ENCODE results near the gene WDR48. TPM values are rescaled to one million over a fixed set of nuclear protein-coding genes. Genes with fewer than 3 reads are reported as not detected.
A peak's percentile ranks its signal among the peaks of the same experiment; 100 is the strongest.

Gene WDR48
- total RNA-seq = 10 to 100 TPM; 15.8 to 16.5 TPM

- 1% methylated on average over 37 to 66 of the region's 68 CpGs for WGBS, 2 donors
- Histone ChIP-seq H3K27ac (peak within 1 kb of the TSS; percentile 59 to 87 (median 82)), H3K9me3 (no peaks in the 10 kb centered on the region), H3K36me3 (replicated peaks in 1 of 2; ENCODE audit: insufficient read depth in 1 of 2, low read depth in 2 of 2) (no peaks in the 10 kb centered on the region), H3K27me3 (no peaks in the 10 kb centered on the region), H3K4me3 (peak within 1 kb of the TSS; percentile 67 to 98), H3K4me1 (peaks cover 16% of the 10 kb centered on the region)
- intact Hi-C loops (cut with DNase I) = no loop called here
- TF ChIP-seq POLR2A (IDR thresholded peaks at IDR 0.05) = peak; percentile 78 to 94 (median 93)
- TF ChIP-seq, protein P1, sequence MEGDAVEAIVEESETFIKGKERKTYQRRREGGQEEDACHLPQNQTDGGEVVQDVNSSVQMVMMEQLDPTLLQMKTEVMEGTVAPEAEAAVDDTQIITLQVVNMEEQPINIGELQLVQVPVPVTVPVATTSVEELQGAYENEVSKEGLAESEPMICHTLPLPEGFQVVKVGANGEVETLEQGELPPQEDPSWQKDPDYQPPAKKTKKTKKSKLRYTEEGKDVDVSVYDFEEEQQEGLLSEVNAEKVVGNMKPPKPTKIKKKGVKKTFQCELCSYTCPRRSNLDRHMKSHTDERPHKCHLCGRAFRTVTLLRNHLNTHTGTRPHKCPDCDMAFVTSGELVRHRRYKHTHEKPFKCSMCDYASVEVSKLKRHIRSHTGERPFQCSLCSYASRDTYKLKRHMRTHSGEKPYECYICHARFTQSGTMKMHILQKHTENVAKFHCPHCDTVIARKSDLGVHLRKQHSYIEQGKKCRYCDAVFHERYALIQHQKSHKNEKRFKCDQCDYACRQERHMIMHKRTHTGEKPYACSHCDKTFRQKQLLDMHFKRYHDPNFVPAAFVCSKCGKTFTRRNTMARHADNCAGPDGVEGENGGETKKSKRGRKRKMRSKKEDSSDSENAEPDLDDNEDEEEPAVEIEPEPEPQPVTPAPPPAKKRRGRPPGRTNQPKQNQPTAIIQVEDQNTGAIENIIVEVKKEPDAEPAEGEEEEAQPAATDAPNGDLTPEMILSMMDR (IDR thresholded peaks at IDR 0.05) = no peak
- ATAC-seq = peak; percentile 99
- peak; percentile 94 to 97 (median 96) for DNase-seq
Observed at GRCh38 chr3:39051649-39052561, at the start of gene WDR48, which contains the start of gene SCN11A. WDR48 (plus strand) TSS chr3:39052016; CDS start chr3:39052026, 10 bp downstream. SCN11A (minus strand) TSS chr3:39051944; CDS start chr3:38950362, 101,582 bp downstream.

DNA sequence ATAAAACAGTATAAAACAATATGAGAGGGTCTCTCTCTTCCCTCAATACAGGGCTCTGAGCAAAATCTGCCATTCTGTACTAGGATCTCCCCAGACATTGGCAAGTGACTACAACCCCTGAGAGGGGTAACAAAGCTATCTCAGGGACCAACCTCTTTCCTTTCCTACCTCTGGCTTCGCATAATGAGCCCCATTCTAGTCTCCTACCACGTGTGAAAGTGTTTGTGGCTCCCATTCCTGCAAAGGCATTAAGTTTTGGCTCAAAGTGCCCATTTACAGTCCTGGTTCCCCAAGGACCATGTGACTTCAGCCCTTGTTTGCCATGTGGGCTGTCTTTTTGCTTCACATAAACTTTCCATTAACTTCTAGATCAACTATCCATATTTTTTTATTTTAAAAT is 46.5 kb upstream of the WDR48 start:
- Histone ChIP-seq H3K4me1 (no peaks in the 10 kb centered on the region), H3K9me3 (no peaks in the 10 kb centered on the region), H3K27me3 (no peaks in the 10 kb centered on the region), H3K4me3 (no peak overlapping the region), H3K36me3 (replicated peaks in 1 of 2; ENCODE audit: insufficient read depth in 1 of 2, low read depth in 2 of 2) (no peaks in the 10 kb centered on the region), H3K27ac (peak overlapping the region in 1 of 4 donors; percentile 51)
- intact Hi-C loops (cut with DNase I) = no loop called here
- DNase-seq (no peak), ATAC-seq (no peak)
- TF ChIP-seq POLR2A (IDR thresholded peaks at IDR 0.05) = no peak
- TF ChIP-seq, protein P1 (IDR thresholded peaks at IDR 0.05) = no peak
- WGBS, 2 donors = 50 to 53% methylated on average over 2 of the region's 2 CpGs

DNA sequence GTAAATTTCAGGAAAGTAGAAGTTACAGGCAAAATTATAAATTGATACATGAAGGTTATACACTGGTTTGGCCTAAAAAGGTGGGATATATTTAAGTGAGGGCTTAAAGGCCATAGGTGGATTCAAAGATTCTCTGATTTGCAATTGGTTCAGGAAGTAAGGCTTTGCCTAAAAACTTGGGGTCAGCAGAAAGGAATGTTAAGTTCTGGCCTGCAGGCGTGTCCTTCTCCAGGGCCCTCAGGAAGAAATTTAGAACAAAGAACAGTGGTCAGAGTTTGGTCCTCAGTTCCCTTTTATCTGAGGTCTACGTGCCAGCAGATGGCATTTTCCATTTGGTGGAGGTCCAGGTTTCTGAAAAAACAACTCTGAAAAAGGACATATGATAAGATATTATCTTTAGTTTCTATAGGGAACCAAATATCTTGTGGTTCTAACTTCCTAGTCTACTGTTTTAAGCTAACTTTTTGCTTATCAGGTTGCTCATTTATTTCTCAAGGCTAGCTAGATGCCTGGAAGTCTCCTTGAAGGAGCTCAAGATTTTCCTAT is 40.6 kb upstream of the WDR48 start:
- H3K27ac ChIP-seq = no peak overlapping the region
- H3K27me3 ChIP-seq = no peaks in the 10 kb centered on the region
- intact Hi-C loops (cut with DNase I) = no loop called here
- no peak overlapping the region for H3K4me3 ChIP-seq
- H3K36me3 ChIP-seq (replicated peaks in 1 of 2; ENCODE audit: insufficient read depth in 1 of 2, low read depth in 2 of 2) = no peaks in the 10 kb centered on the region
- 46 to 52% methylated on average over 2 of the region's 2 CpGs for WGBS, 2 donors
- ATAC-seq = no peak
- no peaks in the 10 kb centered on the region for H3K4me1 ChIP-seq
- DNase-seq = no peak
- TF ChIP-seq POLR2A (IDR thresholded peaks at IDR 0.05) = no peak
- TF ChIP-seq, protein P1 (IDR thresholded peaks at IDR 0.05) = no peak
- no peaks in the 10 kb centered on the region for H3K9me3 ChIP-seq

GRCh38 chr3:39013289-39013688 is 38.5 kb upstream of the WDR48 start:
- no peaks in the 10 kb centered on the region for H3K4me1 ChIP-seq
- TF ChIP-seq POLR2A (IDR thresholded peaks at IDR 0.05) = no peak
- TF ChIP-seq, protein P1 (IDR thresholded peaks at IDR 0.05) = no peak
- intact Hi-C loops (cut with DNase I) = no loop called here
- H3K36me3 ChIP-seq (replicated peaks in 1 of 2; ENCODE audit: insufficient read depth in 1 of 2, low read depth in 2 of 2) = no peaks in the 10 kb centered on the region
- H3K4me3 ChIP-seq = no peak overlapping the region
- WGBS, 2 donors = 60 to 87% methylated on average over 2 of the region's 2 CpGs
- ATAC-seq (no peak), DNase-seq (no peak)
- H3K9me3 ChIP-seq = no peaks in the 10 kb centered on the region
- H3K27ac ChIP-seq = no peak overlapping the region
- H3K27me3 ChIP-seq = no peaks in the 10 kb centered on the region
